GM19372 (cell line): Measurements from ENCODE around the gene BCAN.

Experiments
- ATAC-seq: cut with Tn5 transposase; IDR thresholded peaks from one replicate; pipeline ENCODE4 v1.9.1; 2021; ENCODE audit warnings: mild to moderate bottlenecking, low read depth, moderate library complexity; ENCODE audit not compliant: unreplicated experiment

Gene BCAN

DNA sequence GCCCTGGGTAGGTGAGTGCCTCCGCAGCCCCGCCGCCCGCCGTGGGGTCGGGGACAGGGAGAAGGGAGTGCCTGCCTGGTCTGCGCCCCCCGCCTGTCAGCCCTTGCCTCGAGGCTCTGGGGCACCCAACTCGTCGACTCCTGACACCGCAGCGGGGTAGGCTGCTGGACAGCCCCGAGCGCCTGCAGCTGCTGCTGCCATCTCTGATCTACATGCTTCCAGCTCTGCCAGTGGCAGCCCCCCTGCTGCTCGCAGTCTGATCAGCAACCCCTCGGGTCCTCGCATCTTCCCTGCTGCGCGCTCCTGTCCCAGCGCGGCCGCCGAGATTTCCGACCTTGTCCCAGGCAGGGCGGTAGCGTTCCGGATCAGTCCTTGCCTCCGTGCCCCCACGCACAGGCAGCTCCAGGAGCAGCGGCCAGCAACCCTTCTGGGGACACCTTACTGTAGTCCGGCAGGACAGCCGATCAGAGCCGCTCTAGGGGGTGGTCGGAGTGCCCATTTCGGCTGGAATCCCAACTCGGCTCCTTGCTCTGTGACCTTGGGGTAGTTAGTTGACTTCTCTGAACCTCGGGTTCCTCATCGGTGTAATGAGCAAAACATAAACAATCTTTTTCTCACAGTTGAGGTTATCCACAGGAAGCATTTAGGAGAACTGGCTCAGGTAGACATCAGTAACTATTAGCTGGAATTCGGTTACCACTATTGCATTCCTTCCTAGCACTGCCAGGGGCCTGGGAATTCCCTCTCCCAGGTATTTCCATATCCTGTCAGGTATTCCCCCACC is 540 bp downstream of the BCAN start:
- ATAC-seq = no peak

DNA sequence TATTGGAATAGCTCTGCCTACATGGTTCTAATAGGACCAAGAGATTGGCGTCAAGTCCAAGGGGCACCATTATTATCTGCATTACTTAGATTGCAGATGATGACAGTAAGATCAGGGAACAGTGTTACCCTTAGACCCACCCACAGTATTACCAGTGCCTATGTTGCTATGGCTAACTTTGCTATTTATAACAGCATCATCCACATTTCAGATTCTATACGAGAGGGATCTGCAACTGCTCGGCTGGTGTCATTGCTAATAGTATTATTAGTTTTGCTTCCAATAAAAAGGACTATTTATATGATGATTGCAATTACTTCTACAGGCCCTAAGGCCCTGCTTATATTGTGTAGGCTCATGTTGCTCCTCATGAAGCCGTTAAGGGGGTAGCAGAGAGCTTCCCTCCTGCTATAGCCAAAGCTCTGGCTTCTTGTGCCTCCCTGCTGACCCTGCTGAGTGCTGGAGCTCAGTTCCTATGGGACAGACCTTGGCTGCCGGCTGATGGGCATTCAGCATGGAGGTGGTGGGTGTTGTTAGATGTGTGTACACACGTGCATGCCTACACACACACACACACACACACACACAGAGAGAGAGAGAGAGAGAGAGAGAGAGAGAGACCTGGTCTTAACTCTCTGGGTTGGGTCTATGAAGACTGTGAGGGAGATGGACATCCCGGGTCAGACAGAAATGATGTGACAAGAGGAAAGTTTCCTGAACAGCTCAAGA is 1.3 kb downstream of the BCAN start:
- no peak for ATAC-seq

DNA sequence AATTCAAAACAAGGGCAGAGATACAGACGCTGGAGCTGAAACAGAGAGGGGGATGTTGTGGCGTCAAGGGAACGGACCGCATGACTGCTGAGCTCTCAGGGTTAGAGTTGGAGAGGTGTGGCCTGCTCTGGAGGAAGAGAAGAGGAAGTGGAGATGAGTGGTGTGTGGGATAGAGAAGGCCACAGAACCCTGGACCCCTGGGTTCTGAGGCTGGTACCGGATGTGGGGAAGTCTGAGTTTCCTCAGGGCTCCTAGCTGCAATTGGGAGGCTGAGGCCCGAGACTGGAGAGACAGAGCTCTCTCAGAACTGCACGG is 1.8 kb downstream of the BCAN start:
- ATAC-seq = no peak

DNA sequence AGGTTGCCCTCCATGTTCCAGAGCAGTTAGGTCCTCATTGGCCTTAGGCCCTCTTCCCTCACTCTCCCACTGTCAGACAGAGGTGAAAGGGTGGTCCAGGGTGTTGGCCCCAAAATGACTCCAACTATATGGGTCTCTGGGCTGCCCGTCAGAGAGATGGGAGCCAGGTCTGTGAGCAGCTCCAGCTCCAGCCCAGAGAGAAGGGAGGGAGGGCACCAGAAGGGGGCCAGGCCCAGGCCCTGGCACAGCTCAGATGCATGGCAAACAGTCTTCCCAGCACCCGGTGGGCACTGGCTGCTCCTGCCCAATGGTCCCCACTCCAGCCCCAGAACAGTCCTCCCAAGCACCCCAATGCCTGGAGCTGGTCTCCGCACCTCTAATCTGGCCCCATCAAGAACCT is 2.2 kb downstream of the BCAN start:
- ATAC-seq = no peak

DNA sequence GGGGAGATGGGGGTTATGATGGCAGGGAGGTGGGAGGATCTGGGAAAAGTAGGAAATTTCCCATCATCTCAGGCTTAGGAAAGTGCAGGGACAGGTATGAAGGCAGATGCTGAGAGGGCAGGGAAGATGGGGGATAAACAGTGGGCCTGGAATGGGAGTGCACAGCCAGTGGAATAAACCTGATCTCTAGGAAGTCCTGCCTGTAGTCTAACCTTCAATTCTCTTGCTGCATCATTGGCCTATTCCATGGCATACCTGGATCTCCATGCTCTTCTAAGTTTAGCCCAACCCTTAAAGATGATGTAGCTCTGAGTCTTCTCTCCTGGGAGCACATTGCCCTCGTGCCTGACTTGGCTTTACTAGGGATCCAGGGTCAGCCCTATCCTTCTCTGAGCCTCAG is 2.7 kb downstream of the BCAN start:
- no peak for ATAC-seq

DNA sequence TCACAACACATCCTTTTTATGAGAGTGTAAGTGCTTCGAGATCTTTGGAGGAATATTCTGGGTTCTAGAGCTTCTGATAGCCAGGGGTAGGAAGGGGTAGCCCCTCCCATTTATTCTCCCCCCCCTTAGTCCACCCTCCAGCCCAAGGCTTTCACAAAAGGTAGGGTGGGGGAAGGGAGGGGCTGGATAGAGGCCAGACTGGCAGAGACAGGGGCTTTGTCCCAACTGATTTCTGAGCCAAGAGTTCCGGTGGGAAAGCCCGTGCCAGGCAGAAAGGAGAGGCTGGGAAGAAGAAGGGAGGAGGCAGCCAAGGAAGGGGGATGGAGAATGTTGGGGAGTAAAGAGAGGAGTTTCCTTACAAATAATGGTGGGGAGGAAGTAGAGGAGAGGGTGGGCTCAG is 3.1 kb downstream of the BCAN start:
- ATAC-seq = no peak

DNA sequence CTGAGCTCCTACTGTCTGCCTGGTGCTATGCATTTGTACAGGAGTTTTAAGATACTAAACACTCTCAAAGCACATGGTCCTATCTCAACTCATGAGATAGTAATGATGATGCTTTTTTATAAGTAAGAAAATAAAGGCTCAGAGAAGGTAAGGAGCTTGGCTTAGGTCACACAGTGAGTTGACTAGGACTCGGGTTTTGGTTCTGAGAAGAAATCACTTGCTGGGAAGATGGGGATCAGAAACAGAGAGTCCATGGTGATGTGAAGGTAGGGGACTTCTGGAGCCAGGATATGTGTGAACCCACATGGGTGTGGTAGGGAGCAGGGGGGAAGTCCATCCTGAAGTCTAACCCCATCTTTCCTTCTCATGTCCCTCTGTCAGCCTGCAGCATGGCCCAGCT is 3.7 kb downstream of the BCAN start:
- no peak for ATAC-seq

DNA sequence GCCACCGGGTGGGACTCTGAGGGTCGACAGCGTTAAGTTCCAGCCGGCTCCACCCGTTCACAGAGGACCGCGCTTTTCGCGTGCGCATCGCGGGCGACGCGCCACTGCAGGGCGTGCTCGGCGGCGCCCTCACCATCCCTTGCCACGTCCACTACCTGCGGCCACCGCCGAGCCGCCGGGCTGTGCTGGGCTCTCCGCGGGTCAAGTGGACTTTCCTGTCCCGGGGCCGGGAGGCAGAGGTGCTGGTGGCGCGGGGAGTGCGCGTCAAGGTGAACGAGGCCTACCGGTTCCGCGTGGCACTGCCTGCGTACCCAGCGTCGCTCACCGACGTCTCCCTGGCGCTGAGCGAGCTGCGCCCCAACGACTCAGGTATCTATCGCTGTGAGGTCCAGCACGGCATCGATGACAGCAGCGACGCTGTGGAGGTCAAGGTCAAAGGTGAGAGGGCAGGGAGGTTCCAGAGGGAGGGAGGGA is 4.9 kb downstream of the BCAN start:
- ATAC-seq = no peak

DNA sequence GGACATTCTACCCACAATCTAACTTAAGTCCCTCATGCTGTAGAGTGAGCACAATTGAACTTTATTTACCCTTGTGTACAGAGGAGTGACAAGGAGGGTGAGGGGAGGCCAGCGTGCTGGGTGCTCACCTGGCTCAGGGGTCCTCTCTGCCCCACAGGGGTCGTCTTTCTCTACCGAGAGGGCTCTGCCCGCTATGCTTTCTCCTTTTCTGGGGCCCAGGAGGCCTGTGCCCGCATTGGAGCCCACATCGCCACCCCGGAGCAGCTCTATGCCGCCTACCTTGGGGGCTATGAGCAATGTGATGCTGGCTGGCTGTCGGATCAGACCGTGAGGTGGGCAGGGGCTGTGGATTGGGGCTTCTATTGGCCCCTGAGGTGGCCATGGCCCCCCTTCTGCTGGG is 5.4 kb downstream of the BCAN start:
- no peak for ATAC-seq

DNA sequence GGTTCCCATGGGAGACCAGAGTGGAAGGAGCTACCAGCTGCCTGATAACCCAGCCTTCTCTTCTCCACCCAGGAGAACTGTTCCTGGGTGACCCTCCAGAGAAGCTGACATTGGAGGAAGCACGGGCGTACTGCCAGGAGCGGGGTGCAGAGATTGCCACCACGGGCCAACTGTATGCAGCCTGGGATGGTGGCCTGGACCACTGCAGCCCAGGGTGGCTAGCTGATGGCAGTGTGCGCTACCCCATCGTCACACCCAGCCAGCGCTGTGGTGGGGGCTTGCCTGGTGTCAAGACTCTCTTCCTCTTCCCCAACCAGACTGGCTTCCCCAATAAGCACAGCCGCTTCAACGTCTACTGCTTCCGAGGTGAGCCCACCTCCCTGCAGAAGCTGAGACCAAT is 6.6 kb downstream of the BCAN start:
- ATAC-seq = no peak

DNA sequence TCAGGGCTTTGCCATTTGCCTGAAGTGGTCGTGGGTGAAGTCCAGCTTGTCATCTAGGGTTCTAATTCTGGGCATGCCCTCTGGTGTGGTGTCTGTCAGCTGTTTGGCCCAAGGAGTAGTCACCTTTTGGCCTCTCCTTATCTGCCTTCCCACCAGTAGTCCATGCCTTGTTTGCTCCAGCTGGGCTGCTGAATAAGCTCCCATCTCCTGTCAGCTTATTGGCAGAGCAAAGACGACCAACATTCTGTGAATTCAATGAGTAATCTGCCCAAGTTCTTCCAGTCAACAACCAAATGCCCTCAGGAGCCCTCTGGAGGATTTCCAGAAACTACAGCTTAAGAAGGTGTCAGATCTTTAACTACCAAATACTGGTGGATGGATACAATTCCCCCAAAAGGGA is 7.0 kb downstream of the BCAN start:
- no peak for ATAC-seq

DNA sequence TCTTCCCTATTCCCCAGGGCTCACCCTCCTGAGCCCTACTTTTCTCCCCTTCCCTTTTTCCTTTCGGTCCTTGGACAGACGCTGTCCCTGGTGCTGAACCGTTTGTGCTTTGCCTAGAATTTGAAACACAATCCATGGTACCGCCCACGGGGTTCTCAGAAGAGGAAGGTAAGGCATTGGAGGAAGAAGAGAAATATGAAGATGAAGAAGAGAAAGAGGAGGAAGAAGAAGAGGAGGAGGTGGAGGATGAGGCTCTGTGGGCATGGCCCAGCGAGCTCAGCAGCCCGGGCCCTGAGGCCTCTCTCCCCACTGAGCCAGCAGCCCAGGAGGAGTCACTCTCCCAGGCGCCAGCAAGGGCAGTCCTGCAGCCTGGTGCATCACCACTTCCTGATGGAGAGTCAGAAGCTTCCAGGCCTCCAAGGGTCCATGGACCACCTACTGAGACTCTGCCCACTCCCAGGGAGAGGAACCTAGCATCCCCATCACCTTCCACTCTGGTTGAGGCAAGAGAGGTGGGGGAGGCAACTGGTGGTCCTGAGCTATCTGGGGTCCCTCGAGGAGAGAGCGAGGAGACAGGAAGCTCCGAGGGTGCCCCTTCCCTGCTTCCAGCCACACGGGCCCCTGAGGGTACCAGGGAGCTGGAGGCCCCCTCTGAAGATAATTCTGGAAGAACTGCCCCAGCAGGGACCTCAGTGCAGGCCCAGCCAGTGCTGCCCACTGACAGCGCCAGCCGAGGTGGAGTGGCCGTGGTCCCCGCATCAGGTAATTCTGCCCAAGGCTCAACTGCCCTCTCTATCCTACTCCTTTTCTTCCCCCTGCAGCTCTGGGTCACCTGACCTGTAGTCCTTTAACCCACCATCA is 10.4 kb downstream of the BCAN start:
- ATAC-seq = no peak

DNA sequence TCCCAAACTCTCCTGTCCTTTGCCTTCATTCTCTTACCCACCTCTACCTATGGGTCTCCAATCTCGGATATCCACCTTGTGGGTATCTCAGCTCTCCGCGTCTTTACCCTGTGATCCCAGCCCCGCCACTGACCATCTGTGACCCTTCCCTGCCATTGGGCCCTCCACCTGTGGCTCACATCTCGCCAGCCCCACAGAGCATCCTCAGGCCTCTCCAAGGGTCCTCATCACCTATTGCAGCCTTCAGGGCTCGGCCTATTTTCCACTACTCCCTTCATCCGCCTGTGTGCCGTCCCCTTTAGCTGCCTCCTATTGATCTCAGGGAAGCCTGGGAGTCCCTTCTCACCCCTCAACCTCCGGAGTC is 11.1 kb downstream of the BCAN start:
- no peak for ATAC-seq

DNA sequence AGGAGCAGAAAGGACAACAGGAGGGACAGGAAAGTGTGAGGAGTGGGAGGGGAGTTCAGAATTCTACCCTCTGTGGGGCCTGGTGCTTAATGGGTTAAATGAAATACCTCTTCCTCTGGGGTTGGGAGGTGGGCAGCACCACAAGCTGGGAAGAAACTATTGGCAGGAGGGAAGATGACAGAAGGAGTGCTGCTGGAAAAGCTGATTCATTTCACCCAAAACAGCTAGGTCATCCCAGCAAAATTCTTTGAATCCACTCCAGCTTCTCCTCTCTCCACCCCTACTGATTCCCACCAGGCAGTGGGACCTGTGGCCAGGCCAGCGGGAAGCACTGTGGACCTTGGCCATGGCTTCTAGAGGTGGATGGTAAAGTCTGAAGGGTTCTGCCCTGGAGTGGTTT is 12.8 kb downstream of the BCAN start:
- no peak for ATAC-seq

DNA sequence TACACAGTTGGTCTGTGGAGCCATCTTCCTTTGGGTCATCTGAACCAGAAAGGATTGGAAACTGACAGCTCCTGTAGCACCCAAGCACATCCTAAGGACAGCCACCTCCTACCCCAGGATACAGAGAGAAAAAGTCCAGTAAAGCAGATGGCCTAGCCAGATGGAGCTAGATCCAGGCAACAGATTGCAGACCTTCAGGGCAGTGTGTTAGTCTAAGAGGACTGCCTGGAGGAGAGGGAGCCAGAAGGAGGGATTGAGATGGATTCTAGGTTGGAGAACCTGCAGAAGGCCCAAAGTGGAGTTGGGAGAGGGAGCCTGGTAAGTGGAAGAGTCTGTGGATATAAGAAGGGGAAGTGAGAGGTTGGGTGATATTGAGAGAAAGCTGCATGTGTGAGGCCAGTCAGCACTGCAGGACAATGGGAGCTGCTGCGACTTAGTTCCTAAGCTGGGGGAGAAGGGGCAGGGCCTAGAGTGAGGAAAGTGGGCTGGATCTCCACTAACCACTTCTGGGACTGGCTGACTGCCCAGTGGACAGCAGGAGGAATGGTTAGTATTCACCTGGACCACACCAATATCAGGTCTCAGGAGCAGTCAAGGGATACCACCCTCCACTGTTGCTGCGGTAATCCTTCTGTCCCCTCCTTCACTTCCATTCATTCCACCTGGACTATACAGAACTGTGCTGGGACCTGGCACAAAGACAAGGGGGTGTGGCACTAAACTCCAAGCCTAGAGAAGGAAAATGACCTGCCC is 13.4 kb downstream of the BCAN start:
- no peak for ATAC-seq

DNA sequence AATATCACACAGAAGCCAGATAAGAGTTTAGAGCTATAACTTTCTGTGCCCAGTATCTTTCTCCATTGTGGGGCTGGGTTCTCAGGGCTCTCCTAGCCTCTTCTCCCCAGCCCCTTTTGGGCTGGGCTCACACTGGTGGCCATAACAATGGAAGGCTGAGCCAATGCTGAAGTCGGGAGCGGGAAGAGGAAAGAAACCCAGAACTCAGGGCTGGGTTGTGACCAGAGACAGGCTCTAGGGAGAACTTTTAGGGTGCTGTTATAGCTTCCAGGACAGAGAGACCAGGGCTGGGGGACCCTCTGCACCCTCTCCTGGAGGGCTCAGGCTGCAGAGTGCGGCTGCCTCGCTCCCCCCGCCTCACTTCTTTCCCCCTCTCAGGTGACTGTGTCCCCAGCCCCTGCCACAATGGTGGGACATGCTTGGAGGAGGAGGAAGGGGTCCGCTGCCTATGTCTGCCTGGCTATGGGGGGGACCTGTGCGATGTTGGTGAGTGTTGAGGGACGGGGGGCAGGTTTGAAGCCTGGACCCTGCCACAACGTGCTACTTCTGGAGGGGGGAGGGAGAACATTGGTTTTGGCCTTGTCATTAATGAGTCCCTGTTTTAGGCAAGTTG is 14.1 kb downstream of the BCAN start:
- ATAC-seq = no peak

DNA sequence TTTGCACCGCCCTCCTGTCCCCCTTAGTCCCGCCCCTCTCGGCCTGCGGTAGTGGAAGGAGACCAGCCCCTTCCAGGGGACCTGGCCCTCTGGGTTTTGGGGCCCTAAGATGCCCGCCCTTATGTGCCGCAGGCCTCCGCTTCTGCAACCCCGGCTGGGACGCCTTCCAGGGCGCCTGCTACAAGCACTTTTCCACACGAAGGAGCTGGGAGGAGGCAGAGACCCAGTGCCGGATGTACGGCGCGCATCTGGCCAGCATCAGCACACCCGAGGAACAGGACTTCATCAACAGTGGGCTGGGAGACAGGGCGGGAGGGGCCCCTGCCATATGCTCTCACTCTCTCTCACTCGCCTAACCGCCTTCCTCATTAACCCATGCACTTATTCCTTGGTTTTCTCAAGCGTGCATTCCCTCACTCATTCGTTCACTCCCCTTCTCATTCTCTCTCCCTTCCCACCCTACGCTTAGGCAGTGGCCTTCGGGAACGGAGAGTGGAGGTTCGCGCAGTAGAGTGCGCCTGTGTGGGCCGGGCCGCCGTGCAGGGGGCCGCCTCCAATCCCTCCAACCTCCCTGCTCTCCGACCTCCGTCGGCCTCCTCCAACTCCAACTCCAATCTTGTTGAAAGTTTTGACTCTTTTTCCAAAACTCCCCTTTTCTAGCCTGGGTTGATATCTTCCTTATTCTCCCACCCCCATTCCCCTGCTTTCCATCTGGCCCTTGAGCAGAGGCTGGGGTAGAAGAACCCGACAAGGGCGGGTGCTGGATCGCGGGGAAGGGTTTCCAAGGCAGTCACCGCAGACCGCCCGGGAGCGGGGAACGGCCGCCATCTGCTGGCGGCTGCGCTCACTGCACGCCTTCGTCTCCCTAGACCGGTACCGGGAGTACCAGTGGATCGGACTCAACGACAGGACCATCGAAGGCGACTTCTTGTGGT is 15.2 kb downstream of the BCAN start:
- ATAC-seq = no peak

DNA sequence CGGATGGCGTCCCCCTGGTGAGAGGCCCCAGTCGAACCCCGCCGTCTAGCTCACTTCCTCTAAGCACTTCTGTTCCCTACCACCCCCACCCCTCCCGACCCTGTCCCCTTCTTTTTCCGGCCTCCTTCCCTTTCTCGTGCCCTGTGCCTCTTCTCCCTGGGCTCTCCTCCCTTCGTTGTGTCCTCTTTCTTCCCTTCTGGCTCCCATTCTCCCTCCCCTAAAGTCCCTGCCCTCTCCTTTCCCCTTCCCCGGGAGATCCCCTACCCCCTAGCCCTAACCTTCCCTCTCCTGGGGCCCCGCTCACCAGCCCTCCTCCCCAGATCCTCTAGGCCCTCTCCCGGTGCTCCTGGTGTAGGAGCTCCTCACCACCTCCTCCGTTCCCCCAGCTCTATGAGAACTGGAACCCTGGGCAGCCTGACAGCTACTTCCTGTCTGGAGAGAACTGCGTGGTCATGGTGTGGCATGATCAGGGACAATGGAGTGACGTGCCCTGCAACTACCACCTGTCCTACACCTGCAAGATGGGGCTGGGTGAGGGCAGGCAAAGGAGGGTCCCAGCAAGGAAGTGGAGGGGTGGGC is 15.9 kb downstream of the BCAN start:
- no peak for ATAC-seq

DNA sequence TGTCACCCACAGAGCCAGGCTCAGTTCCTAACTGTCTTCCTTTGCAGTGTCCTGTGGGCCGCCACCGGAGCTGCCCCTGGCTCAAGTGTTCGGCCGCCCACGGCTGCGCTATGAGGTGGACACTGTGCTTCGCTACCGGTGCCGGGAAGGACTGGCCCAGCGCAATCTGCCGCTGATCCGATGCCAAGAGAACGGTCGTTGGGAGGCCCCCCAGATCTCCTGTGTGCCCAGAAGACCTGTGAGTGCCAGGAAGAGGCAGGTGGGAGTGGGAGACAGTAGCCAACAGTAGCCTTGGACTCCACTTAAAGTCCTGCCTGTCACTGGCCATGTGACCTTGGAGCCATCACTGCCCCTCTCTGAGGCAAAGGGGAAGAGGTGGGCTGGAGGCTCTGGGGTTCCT is 16.6 kb downstream of the BCAN start:
- no peak for ATAC-seq
